K562 (cell line): ENCODE measurements around the gene ERRFI1. TPM values are rescaled to one million over a fixed set of nuclear protein-coding genes. Genes with fewer than 3 reads are reported as not detected.

Source experiments
- ATF1 ChIP-seq, 2 experiments: fragments of 450-650 bp in 1 of 2; IDR thresholded peaks; 2 replicates each; pipeline ENCODE4 v1.6.1; 2016; ENCODE audit warnings: missing compliant biosample characterization in 1 of 2, missing genetic modification characterization in 1 of 2
- CEBPG ChIP-seq, 3 experiments: fragments of 200-800 bp in 1 of 3; sonication (Bioruptor generic) in 1 of 3; sonication (generic) in 1 of 3; formaldehyde crosslinking in 1 of 3; IDR thresholded peaks in 2 of 3; conservative IDR thresholded peaks in 1 of 3; 2 replicates each; pipeline versions ENCODE4 v1.6.1 to v1.8.0; 2016 to 2022; ENCODE audit warnings: missing compliant biosample characterization in 2 of 3, missing genetic modification characterization in 2 of 3, mild to moderate bottlenecking in 1 of 3, missing genetic modification reagents in 1 of 3
- CHD2 ChIP-seq: IDR thresholded peaks from 2 replicates; pipeline ENCODE4 v1.6.1; 2011; ENCODE audit warnings: low read depth, low read length
- FIP1L1 ChIP-seq: fragments of 200-400 bp; formaldehyde crosslinking; IDR thresholded peaks from 2 replicates; pipeline ENCODE4 v1.6.1; 2018; ENCODE audit warnings: mild to moderate bottlenecking, low read depth, low read length; ENCODE audit not compliant: poor library complexity, severe bottlenecking
- FOXM1 ChIP-seq, 2 experiments: fragments of 450-650 bp in 1 of 2; sonication (generic) in 1 of 2; formaldehyde crosslinking in 1 of 2; IDR thresholded peaks; 2 replicates each; pipeline versions ENCODE4 v1.6.1 to v1.9.0; 2017 to 2022; ENCODE audit warnings: low read depth in 2 of 2, mild to moderate bottlenecking in 2 of 2, missing genetic modification reagents in 1 of 2, moderate library complexity in 1 of 2
- FUS ChIP-seq: fragments of 200-400 bp; formaldehyde crosslinking; optimal IDR thresholded peaks from 2 replicates; pipeline ENCODE3; 2017; ENCODE audit warnings: low read depth, low read length
- KDM5B ChIP-seq: fragments of 200-600 bp; sonication (generic); IDR thresholded peaks from 2 replicates; pipeline ENCODE4 v1.6.1; 2012; ENCODE audit warnings: low read depth, mild to moderate bottlenecking, moderate library complexity, low read length, control low read depth, inconsistent platforms; ENCODE audit not compliant: insufficient replicate concordance
- MEIS2 ChIP-seq: fragments of 450-650 bp; IDR thresholded peaks from 2 replicates; pipeline ENCODE4 v1.6.1; 2014; ENCODE audit warnings: mild to moderate bottlenecking; ENCODE audit not compliant: partially characterized antibody
- NCOA4 ChIP-seq: fragments of 450-650 bp; IDR thresholded peaks from 2 replicates; pipeline ENCODE4 v1.6.1; 2018; ENCODE audit warnings: mild to moderate bottlenecking; ENCODE audit not compliant: partially characterized antibody
- NONO ChIP-seq, 2 experiments: fragments of 200-400 bp in 1 of 2; fragments of 450-650 bp in 1 of 2; formaldehyde crosslinking in 1 of 2; IDR thresholded peaks; 2 replicates each; pipeline ENCODE4 v1.6.1; 2017; ENCODE audit warnings: low read depth in 2 of 2, mild to moderate bottlenecking in 2 of 2, moderate library complexity in 2 of 2, low read length in 1 of 2
- TFAM ChIP-seq: fragments of 250-450 bp; sonication (Bioruptor Pico); conservative IDR thresholded peaks from 2 replicates; pipeline ENCODE4 v1.5.0; 2021; ENCODE audit warnings: mild to moderate bottlenecking, moderate library complexity
- U2AF1 ChIP-seq: fragments of 200-400 bp; formaldehyde crosslinking; optimal IDR thresholded peaks from 2 replicates; pipeline ENCODE3; 2017; ENCODE audit warnings: mild to moderate bottlenecking, low read depth, low read length, moderate library complexity
- YBX1 ChIP-seq: fragments of 450-650 bp; IDR thresholded peaks from 2 replicates; pipeline ENCODE4 v1.7.1; 2016; ENCODE audit warnings: mild to moderate bottlenecking
- ZKSCAN8 ChIP-seq: fragments of 200-800 bp; sonication (Bioruptor generic); IDR thresholded peaks from 2 replicates; pipeline ENCODE4 v1.6.1; 2016; ENCODE audit warnings: missing genetic modification characterization, missing compliant biosample characterization
- ZNF124 ChIP-seq: sonication (generic); formaldehyde crosslinking; IDR thresholded peaks from 2 replicates; pipeline ENCODE4 v1.8.1; 2022; ENCODE audit warnings: missing genetic modification reagents
- polyA plus RNA-seq, 8 experiments: library from polyadenylated mRNA; depleted of rRNA in 4 of 8; stranded (reverse) in 5 of 8; unstranded in 3 of 8; fragments of >200 nt; fragmentation: Nextera tagmentation in 2 of 8; fragmentation: Illumina TruSeq in 1 of 8; extraction: Ambion mirVana in 2 of 8; extraction: Trizol in 1 of 8; gene quantifications; 2 replicates each; pipeline versions ENCODE4 v1.2.1 to v1.2.3, GENCODE V29; 2011 to 2014; ENCODE audit warnings: inconsistent platforms in 1 of 8, missing spikeins in 1 of 8
- total RNA-seq, 7 experiments: library from RNA; depleted of rRNA in 6 of 7; stranded (reverse); fragments of >200 nt in 6 of 7; fragmentation: Illumina TruSeq in 2 of 7; extraction: Trizol in 2 of 7; gene quantifications; 2 replicates each; pipeline versions ENCODE4 v1.2.1 to v1.2.3, GENCODE V29; 2011 to 2021; ENCODE audit warnings: low replicate concordance in 1 of 7
- TF ChIP-seq, protein P1 (sequence below): sonication (generic); formaldehyde crosslinking; IDR thresholded peaks from 2 replicates; pipeline ENCODE4 v1.9.0; 2022; ENCODE audit warnings: mild to moderate bottlenecking, missing genetic modification reagents
- TF ChIP-seq, protein P2 (sequence below): fragments of 450-650 bp; formaldehyde crosslinking; conservative IDR thresholded peaks from 2 replicates; pipeline ENCODE4 v1.4.0; 2022; ENCODE audit warnings: mild to moderate bottlenecking, missing genetic modification characterization
- TF ChIP-seq, protein P3 (sequence below): sonication (generic); formaldehyde crosslinking; IDR thresholded peaks from 2 replicates; pipeline ENCODE4 v1.8.1; 2023; ENCODE audit warnings: mild to moderate bottlenecking, missing genetic modification reagents, moderate library complexity

ERRFI1 gene
- total and polyA plus RNA-seq, 9 of the 15 experiments (the other 6 are each of a cell fraction or from before 2014, with no cell fraction given): 0.67 to 4.4 (median 1.1) TPM

DNA sequence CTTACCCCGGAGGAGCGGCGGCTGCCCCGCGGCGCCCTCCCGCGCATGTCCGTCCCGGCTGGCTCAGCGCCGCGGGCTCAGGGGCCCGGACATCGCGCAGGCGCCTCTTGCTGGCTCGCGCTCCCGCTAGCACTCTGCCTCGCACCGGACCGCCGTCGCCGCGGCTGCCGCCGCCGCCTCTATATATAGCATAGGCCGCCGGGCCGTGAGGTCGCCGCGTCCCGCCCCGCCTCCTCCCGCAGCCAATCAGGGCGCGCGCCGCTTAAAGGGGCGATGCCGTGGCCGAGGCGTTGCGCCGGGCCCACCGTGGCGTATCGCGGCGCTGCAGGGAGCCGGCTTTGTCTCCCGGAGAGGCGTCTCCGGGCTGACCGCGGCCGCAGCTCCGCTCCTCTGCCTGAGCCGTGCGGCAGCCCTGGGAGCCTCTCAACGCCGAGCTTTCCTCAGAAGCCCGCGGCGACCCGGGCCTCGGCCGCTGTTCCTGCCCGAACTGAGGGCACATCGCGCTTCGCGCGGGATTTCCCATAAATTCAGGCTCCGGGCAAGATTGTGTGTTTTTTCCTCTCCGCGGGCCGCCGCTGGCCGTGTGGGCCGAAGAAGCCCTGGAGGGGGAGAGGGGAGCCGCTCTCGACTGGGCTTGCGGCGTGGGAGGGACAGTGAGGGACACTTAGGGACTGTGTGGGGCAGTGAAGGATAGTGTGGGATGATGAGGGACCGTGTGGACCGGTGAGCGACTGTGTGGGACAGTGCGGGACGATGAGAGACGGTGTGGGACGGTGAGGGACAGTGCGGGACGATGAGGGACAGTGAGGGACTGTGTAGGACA is at the start of gene ERRFI1 (continued):
- TF ChIP-seq, protein P1, sequence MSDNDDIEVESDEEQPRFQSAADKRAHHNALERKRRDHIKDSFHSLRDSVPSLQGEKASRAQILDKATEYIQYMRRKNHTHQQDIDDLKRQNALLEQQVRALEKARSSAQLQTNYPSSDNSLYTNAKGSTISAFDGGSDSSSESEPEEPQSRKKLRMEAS (CRISPR knock-in tag): peak; percentile 99
- TF ChIP-seq ZNF124 (CRISPR knock-in tag) (peak; percentile 93; the same call in 1 of the 2 replicates), TFAM (CRISPR knock-in tag) (no peak), FIP1L1 (peak; percentile 60), FOXM1 (IDR thresholded peaks at IDR 0.05; ENCODE audit: low read depth) (no peak), FOXM1 (CRISPR knock-in tag; IDR thresholded peaks at IDR 0.05; ENCODE audit: low read depth) (peak; percentile 72; the same call in 1 of the 2 replicates), MEIS2 (peak; percentile 58), ZKSCAN8 (CRISPR knock-in tag) (no peak), U2AF1 (peak; percentile 31), KDM5B (peak; percentile 62), NONO (IDR thresholded peaks at IDR 0.05; ENCODE audit: low read depth in 2 of 2, low read length in 1 of 2) (peak in 1 of 2 experiments; percentile 86; a peak in 2 of 4 replicates), YBX1 (no peak), FUS (peak; percentile 86), ATF1 (CRISPR knock-in tag; IDR thresholded peaks at IDR 0.05) (no peak), ATF1 (tag; IDR thresholded peaks at IDR 0.05) (peak; percentile 84), NCOA4 (no peak), CEBPG (CRISPR knock-in tag; IDR thresholded peaks at IDR 0.05) (no peak; the same call in 1 of the 2 replicates), CEBPG (tag; conservative IDR thresholded peaks at IDR 0.05 in 1 of 2, IDR thresholded peaks at IDR 0.05 in 1 of 2) (no peak), CHD2 (peak; percentile 67; the same call in 1 of the 2 replicates)
- TF ChIP-seq, protein P2, sequence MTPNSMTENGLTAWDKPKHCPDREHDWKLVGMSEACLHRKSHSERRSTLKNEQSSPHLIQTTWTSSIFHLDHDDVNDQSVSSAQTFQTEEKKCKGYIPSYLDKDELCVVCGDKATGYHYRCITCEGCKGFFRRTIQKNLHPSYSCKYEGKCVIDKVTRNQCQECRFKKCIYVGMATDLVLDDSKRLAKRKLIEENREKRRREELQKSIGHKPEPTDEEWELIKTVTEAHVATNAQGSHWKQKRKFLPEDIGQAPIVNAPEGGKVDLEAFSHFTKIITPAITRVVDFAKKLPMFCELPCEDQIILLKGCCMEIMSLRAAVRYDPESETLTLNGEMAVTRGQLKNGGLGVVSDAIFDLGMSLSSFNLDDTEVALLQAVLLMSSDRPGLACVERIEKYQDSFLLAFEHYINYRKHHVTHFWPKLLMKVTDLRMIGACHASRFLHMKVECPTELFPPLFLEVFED (CRISPR knock-in tag): no peak
- TF ChIP-seq, protein P3, sequence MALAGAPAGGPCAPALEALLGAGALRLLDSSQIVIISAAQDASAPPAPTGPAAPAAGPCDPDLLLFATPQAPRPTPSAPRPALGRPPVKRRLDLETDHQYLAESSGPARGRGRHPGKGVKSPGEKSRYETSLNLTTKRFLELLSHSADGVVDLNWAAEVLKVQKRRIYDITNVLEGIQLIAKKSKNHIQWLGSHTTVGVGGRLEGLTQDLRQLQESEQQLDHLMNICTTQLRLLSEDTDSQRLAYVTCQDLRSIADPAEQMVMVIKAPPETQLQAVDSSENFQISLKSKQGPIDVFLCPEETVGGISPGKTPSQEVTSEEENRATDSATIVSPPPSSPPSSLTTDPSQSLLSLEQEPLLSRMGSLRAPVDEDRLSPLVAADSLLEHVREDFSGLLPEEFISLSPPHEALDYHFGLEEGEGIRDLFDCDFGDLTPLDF (CRISPR knock-in tag): peak; percentile 96
